Measurements from ENCODE around the gene UBE4B. TPM values are rescaled to one million over a fixed set of nuclear protein-coding genes. Genes with fewer than 3 reads are reported as not detected.
"Not testable (repeated sequence)": the region's sequence is repeated elsewhere in the genome, so short reads cannot be mapped to it uniquely, and the experiment has no call there.

UBE4B gene
- total and polyA plus RNA-seq, 2 experiments from 2014 or later = 18.7 to 41.1 TPM

DNA sequence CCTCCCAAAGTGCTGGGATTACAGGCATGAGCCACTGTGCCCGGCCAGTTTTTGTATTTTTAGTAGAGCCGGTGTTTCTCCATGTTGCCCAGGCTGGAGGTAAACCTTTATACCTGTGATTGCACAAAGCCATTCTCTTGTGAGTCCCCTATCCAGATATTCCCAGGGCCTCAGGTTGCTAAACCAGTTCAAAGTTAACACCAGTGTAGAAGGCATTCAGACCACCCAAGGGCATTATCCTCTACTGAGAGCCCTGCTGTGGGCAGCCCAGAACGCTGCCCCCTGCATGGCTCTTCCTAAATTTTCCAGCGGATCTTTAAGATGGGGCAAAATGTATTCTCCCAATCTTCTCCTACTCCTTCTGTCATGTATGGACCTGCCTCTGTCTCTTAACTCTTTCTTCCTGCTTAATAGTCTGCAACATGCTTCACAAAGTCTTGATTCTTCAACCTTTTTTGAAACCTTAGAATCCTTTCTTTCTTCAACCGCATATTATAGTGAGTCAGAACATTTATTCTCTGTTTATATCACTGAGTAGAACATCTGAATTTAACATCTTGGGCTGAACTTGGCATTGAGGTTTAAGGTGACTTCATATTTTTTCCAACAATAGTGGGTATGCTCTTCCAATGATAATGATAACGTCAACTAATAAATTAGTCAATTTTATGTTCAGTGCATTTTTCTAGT lies 36.0 kb downstream of the UBE4B start:
- Histone ChIP-seq H4K20me1 (ENCODE audit: insufficient read depth, poor library complexity, severe bottlenecking) (peaks cover 4% of the 10 kb centered on the region), H3K9me3 (ENCODE audit: low read depth) (no peaks in the 10 kb centered on the region), H3K27me3 (no peaks in the 10 kb centered on the region), H3K4me2 (no peak overlapping the region), H3K79me2 (peaks cover 78% of the 10 kb centered on the region), H2AFZ (no peak overlapping the region), H3K9me2 (replicated peaks; ENCODE audit: insufficient read depth) (no peaks in the 10 kb centered on the region), H3K4me1 (ENCODE audit: insufficient read depth) (peaks cover 12% of the 10 kb centered on the region), H3K27ac (no peak overlapping the region), H3K36me3 (replicated peaks; ENCODE audit: insufficient read depth, low read depth) (no peaks in the 10 kb centered on the region), H3K4me3 (no peak overlapping the region)
- TF ChIP-seq EZH2phosphoT487 (IDR thresholded peaks at IDR 0.05; ENCODE audit: low read depth, severe bottlenecking, unreplicated experiment) (no peak), EZH2 (IDR thresholded peaks at IDR 0.05; ENCODE audit: borderline replicate concordance) (no peak)
- TF ChIP-seq, protein P1, sequence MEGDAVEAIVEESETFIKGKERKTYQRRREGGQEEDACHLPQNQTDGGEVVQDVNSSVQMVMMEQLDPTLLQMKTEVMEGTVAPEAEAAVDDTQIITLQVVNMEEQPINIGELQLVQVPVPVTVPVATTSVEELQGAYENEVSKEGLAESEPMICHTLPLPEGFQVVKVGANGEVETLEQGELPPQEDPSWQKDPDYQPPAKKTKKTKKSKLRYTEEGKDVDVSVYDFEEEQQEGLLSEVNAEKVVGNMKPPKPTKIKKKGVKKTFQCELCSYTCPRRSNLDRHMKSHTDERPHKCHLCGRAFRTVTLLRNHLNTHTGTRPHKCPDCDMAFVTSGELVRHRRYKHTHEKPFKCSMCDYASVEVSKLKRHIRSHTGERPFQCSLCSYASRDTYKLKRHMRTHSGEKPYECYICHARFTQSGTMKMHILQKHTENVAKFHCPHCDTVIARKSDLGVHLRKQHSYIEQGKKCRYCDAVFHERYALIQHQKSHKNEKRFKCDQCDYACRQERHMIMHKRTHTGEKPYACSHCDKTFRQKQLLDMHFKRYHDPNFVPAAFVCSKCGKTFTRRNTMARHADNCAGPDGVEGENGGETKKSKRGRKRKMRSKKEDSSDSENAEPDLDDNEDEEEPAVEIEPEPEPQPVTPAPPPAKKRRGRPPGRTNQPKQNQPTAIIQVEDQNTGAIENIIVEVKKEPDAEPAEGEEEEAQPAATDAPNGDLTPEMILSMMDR (IDR thresholded peaks at IDR 0.05; ENCODE audit: poor library complexity) = no peak
- DNase-seq (ENCODE audit: low spot score) = no peak
- WGBS (ENCODE audit: low lambda C conversion rate, missing lambda C conversion rate) = 87% methylated on average over 6 of the region's 6 CpGs

DNA sequence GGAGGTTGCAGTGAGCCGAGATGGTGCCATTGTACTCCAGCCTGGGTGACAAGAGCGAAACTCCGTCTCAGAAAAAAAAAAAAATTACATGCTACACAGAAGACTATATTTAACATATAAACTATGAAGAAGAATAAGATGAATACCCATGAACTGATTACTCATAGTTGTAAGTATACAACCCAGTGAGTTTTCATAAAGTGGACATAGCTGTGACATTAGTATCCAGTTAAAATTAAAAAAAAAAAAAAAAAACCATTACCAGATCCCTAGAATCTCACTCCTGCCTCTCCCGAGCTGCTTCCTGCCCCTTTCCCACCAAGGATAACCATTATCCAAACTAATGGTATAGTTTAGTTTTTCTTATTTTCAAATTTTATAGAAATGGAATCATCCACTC lies 37.4 kb downstream of the UBE4B start:
- Histone ChIP-seq H2AFZ (no peak overlapping the region), H3K36me3 (replicated peaks; ENCODE audit: insufficient read depth, low read depth) (no peaks in the 10 kb centered on the region), H3K4me1 (ENCODE audit: insufficient read depth) (peaks cover 12% of the 10 kb centered on the region), H3K4me2 (no peak overlapping the region), H4K20me1 (ENCODE audit: insufficient read depth, poor library complexity, severe bottlenecking) (peaks cover 4% of the 10 kb centered on the region), H3K4me3 (no peak overlapping the region), H3K27me3 (no peaks in the 10 kb centered on the region), H3K9me3 (ENCODE audit: low read depth) (no peaks in the 10 kb centered on the region), H3K79me2 (peaks cover 65% of the 10 kb centered on the region), H3K27ac (no peak overlapping the region), H3K9me2 (replicated peaks; ENCODE audit: insufficient read depth) (no peaks in the 10 kb centered on the region)
- 95% methylated on average over 4 of the region's 4 CpGs for WGBS (ENCODE audit: low lambda C conversion rate, missing lambda C conversion rate)
- DNase-seq (ENCODE audit: low spot score) = no peak
- TF ChIP-seq, protein P1 (IDR thresholded peaks at IDR 0.05; ENCODE audit: poor library complexity) = no peak
- TF ChIP-seq EZH2 (IDR thresholded peaks at IDR 0.05; ENCODE audit: borderline replicate concordance) (no peak), EZH2phosphoT487 (IDR thresholded peaks at IDR 0.05; ENCODE audit: low read depth, severe bottlenecking, unreplicated experiment) (no peak)

DNA sequence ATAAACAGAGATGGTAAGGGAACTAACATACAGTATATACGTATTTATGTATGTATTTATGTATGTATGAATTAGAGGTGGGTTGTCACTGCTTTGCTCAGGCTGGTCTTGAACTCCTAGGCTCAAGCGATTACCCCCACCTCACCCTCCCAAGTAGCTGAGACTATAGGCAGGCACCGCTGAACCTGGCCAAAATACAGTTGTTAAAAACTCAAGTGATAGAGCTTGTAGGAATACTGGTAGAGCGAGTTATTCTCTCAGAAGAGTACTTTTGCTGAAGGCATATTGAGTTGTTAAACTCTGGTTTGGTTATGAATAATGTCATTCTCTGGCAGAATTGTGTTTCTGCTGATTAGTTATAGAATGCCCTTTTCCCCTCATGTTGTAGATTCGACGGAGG lies 38.9 kb downstream of the UBE4B start:
- no peak overlapping the region for H3K4me2 ChIP-seq
- H3K4me1 ChIP-seq (ENCODE audit: insufficient read depth) = peaks cover 8% of the 10 kb centered on the region
- no peak for DNase-seq (ENCODE audit: low spot score)
- no peak overlapping the region for H3K4me3 ChIP-seq
- H3K9me3 ChIP-seq (ENCODE audit: low read depth) = no peaks in the 10 kb centered on the region
- 89% methylated on average over 6 of the region's 6 CpGs for WGBS (ENCODE audit: low lambda C conversion rate, missing lambda C conversion rate)
- TF ChIP-seq EZH2 (IDR thresholded peaks at IDR 0.05; ENCODE audit: borderline replicate concordance) = no peak
- no peak for TF ChIP-seq EZH2phosphoT487 (IDR thresholded peaks at IDR 0.05; ENCODE audit: low read depth, severe bottlenecking, unreplicated experiment)
- TF ChIP-seq, protein P1 (IDR thresholded peaks at IDR 0.05; ENCODE audit: poor library complexity) = no peak
- H3K27ac ChIP-seq = no peak overlapping the region
- H2AFZ ChIP-seq = no peak overlapping the region
- H3K79me2 ChIP-seq = peaks cover 60% of the 10 kb centered on the region
- no peaks in the 10 kb centered on the region for H3K9me2 ChIP-seq (replicated peaks; ENCODE audit: insufficient read depth)
- no peaks in the 10 kb centered on the region for H3K27me3 ChIP-seq
- H4K20me1 ChIP-seq (ENCODE audit: insufficient read depth, poor library complexity, severe bottlenecking) = peaks cover 4% of the 10 kb centered on the region
- H3K36me3 ChIP-seq (replicated peaks; ENCODE audit: insufficient read depth, low read depth) = no peaks in the 10 kb centered on the region

DNA sequence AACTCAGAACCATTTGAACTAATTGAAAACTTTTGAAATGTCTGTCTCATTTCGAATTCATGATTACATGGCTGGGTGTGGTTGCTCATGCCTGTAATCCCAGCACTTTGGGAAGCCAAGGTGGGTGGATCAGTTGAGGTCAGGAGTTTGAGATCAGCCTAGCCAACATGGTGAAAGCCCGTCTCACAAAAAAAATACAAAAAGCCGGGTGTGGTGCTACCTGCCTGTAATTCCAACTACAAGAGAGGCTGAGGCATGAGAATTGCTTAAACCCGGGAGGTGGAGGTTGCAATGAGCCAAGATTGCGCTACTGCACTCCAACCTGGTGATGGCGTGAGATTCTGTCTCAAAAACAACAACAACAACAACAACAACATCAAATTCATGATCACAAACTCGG lies 40.6 kb downstream of the UBE4B start:
- H3K36me3 ChIP-seq (replicated peaks; ENCODE audit: insufficient read depth, low read depth); DNase-seq (ENCODE audit: low spot score); H4K20me1 ChIP-seq (ENCODE audit: insufficient read depth, poor library complexity, severe bottlenecking); H3K27ac ChIP-seq; H3K9me3 ChIP-seq (ENCODE audit: low read depth); H3K27me3 ChIP-seq; H2AFZ ChIP-seq; H3K4me3 ChIP-seq; H3K9me2 ChIP-seq (replicated peaks; ENCODE audit: insufficient read depth); H3K4me1 ChIP-seq (ENCODE audit: insufficient read depth); H3K4me2 ChIP-seq: not testable (repeated sequence)
- H3K79me2 ChIP-seq = peaks cover 55% of the 10 kb centered on the region
- 96% methylated on average over 7 of the region's 7 CpGs for WGBS (ENCODE audit: low lambda C conversion rate, missing lambda C conversion rate)

Measured in hepatocyte (in vitro differentiated cells).